ENCODE data around the gene NELFB. TPM values are rescaled to one million over a fixed set of nuclear protein-coding genes. Genes with fewer than 3 reads are reported as not detected.

NELFB gene
- total RNA-seq, 1 experiment from 2014 or later: 47.3 TPM

DNA sequence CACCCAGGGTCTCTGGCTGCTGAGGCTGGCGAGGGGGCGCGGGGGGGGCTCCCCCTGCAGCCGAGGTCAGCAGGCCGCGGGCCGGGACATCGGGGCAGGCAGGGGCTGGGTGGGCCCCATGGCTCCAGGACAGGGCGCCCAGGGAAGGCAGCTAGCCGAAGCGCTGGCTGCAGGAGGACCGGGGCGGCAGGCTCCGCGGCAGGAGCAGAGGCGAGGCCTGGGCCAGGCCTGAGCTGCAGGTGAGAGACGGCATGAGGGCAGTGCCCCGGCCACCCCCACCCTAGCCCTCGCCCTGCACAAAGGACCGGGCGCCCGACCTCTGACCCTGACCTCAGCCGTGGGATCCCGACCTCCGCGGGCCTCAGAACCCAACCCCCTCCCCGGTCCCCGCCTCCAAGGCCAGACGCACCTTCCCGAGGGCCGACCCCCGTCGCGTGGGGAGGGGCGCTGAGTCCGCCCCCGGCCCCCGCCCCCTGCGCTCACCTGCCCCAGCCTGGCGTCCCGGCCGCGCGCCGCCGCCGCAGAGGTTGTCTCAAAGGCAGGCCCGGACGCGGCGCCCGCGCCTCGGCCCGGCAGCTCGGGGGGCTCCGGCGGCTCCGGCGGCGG is 33.5 kb upstream of the NELFB start:
- in situ Hi-C loops (cut with HindIII; ENCODE audit: low pct_unique_long_range_greater_than_20kb, low sequenced_read_pairs): no loop called here
- no peak for DNase-seq (ENCODE audit: low read depth, low spot score)

DNA sequence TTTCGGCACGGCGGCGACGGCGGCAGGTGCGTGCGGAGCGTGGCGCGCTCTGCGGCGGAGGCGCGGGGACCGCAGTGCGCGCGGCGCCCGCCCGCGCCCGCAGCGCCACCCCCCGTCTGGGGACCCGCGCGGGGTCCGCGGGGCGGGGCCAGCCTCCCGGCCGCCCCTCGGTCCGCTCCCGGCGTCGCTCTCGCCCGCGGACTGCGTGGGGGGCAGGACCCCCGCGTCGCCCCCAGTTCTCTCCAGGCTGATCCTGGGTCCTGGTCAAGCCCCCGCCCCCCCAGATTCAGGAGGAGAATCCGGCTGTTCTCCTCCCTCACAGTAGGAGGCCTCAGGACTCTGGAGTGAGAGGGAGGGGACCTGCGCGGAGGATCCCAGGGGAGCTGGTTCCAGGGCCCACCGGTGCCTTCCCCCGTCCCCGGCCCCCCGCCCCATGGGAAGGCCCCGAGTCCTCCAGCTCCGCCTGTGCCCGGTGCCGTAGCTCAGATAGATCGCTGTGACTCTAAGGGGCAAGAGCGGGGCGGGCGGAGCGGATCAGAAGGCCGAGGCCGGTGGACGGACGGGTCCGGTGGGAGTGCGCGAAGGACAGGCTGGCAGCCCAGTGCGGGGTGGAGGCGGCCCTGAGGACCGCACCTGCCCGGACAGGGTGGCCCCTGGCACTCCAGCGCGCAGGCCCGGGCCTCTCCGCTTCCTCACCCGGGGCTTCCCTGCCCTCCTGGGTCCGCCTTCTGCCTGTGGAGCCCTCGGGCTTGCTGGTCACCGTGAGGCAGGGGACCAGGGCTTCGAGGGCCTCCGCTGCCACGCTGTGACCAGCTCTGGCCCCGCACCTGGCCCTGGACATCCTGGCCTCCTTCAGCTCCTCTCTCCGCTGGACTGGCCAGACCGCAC is 32.7 kb upstream of the NELFB start, which contains the start of gene RNF208:
Gene RNF208 (minus strand): TSS at position 51 of the 888 bp plus-strand sequence. CDS start 1,028 bp downstream, outside the sequence.
- no peak for DNase-seq (ENCODE audit: low read depth, low spot score)
- in situ Hi-C loops (cut with HindIII; ENCODE audit: low pct_unique_long_range_greater_than_20kb, low sequenced_read_pairs): no loop called here

DNA sequence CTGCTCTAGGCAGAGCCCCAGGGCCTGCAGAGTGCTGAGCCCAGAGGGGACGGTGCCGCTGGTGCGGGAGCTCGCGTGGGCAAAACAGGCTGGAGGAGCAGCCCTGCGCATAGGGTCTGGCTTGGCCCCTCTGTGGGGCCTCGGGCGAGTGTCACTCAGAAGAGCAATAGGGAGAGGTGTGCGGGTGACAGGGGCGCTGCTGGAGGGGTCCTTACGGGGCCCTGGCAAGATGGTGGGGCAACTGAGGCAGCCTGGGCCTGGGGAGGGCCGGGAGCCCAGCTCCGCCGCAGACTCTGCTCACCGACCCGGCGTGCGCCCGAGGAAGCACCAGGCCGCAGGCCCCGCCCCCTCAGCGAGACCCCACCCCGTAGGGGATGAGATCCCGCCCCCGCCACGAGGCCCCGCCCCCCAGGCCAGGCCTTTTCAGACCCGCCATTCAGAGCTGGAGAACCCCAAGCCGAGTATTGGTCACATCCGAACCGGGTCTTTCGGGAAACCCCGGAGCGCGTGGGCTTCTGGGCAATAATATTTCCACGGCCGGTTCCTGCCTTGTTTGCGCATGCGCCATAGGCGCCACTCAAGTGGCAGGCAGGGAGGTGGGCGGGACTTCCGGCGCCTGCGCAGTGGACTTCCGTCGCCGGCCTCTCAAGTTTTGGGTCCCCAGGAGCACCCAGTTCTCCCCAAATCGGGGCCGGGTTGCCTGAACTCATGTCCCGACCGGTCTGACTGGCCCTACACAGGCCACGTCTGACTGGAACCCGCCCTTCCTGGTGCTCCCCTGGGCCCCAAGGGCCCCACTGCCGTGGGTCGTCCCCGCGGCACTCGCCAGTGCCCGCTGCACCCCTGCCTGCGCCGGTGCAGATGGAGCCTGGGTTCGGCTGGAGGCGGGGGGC is 31.8 kb upstream of the NELFB start:
- peak; percentile 98 for DNase-seq (ENCODE audit: low read depth, low spot score)
- in situ Hi-C loops (cut with HindIII; ENCODE audit: low pct_unique_long_range_greater_than_20kb, low sequenced_read_pairs): no loop called here

DNA sequence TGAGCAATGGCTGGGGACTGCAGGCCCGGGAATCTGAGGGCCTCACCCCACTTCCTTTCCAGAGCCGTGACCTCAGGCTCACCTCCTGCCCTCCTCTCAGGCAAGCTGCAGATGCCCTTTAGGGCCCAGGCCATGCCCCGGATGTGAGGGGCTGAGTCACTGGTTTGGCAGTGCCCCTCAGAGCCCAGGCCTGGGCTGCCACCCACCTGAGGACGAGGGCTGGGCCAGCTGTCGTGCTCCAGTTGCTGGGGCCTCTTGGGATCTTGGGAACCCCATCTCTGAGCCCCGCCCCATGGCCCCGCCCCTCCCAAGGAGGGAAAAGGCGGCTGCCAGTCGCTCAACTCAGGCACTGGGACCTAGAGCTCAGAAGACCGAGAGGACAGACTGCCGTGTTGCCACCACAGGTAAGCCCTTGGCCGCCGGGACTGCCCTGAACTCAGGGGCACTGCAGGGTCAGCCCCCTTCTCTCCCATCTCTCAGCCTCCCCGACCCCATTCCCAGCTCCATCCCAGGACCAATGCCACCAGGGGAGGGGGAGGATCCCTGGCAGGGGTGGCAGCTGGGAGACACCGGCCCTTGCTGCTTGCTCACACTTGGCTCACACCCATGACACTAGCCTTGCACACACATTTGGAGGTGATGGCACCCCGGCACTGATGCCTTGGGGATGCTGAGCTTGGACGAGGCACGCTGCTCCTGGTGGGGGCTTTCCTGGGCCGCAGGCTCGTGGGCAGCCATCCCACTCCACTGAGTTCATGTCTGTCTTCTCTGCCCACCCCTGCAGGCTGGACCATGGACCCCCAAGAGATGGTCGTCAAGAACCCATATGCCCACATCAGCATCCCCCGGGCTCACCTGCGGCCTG is 30.1 kb upstream of the NELFB start, which contains the start of gene CYSRT1:
Gene CYSRT1 (plus strand): TSS at position 345 of the 865 bp plus-strand sequence. CDS start 448 bp downstream, at position 793.
- in situ Hi-C loops (cut with HindIII; ENCODE audit: low pct_unique_long_range_greater_than_20kb, low sequenced_read_pairs): no loop called here
- no peak for DNase-seq (ENCODE audit: low read depth, low spot score)

DNA sequence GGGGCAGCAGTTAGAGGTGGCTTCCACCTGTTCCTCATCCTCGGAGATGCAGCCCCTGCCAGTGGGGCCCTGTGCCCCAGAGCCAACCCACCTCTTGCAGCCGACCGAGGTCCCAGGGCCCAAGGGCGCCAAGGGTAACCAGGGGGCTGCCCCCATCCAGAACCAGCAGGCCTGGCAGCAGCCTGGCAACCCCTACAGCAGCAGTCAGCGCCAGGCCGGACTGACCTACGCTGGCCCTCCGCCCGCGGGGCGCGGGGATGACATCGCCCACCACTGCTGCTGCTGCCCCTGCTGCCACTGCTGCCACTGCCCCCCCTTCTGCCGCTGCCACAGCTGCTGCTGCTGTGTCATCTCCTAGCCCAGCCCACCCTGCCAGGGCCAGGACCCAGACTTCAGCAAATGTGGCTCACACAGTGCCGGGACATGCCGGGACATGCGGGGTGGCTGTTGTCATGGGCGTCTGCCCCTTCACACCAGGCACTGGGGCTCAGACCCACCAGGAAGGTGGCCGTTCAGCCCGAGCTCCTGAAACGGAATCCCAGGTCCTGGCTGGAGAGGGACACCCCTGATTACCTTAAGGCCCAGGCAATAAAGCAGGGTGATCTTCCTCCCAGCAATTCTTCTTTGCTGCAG is 29.3 kb upstream of the NELFB start:
- DNase-seq (ENCODE audit: low read depth, low spot score): no peak
- in situ Hi-C loops (cut with HindIII; ENCODE audit: low pct_unique_long_range_greater_than_20kb, low sequenced_read_pairs): no loop called here

DNA sequence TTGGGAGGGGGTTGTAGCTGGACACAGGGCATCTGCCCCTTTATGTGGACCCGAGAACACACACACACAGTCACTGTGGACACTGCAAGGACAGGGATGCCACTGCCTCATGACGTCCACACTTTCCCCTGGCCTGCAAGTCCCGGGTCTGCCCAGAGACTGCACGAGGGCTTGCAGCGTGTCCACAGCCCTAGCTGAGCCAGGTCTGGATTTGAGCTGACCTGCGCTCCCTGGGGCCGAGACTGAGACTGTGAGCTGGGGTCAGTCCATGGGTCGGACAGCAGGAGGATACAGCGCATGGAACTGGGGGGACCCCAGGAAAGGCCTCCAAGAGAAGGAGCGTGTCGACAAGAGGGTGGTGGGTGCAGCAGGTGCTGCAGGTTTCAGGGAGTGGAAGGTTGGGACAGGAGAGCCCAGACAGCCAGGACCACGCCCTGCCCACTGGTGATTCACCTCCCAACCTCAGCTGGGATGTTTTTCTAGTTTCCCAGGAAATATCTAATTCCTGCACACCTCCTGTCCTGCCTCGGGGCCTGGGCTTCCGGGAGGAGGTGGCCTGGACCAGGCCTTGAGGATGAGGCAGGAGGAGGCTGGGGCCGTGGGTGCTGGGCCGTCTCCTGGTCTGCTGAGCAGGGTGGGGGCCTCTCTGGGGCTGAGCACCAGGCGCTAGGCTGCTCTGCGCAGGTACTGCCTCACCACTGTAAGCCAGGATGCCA is 28.6 kb upstream of the NELFB start:
- in situ Hi-C loops (cut with HindIII; ENCODE audit: low pct_unique_long_range_greater_than_20kb, low sequenced_read_pairs): no loop called here
- no peak for DNase-seq (ENCODE audit: low read depth, low spot score)

DNA sequence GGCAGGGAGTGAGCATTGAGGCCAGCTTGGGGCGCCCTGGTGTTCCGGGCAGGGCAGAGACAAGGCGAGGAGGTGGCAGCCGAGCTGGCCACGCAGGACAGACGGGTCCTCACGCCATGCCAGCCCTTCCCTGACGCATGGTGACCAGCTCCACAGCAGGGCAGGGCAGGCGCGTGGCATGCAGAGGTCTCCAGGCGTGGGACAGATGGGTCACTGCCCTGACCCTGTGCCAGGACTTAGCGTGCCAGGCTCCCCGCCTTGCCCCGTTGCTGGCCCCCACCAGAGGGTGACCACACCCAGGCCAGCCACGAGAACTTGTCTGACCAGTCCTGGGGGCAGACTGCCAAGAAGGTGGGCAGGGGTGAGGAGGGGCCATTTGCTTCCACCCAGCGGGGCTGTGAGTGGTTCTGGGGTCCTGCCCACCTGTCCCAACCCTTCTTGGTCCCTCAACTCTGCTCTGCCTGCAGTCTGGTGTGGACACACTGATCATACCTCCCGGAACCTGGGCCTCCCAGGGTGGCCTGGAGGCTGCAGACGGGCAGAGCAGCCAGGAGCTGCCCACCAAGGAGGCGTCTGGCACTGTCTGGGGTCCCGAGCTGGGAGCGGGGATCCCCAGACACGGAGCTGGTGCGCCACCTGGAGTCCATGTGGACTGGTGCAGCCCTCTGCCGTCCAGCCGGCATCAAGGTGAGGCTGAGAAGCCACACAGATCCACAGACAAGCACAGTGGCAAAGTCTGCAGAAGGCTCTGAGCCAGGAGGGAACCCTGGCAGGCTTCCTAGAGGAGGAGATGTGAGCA is 27.9 kb upstream of the NELFB start, which contains the start of gene RNF224:
Gene RNF224 (plus strand): TSS at position 449 of the 799 bp plus-strand sequence. CDS start 834 bp downstream, outside the sequence.
- peak; percentile 78 for DNase-seq (ENCODE audit: low read depth, low spot score)
- in situ Hi-C loops (cut with HindIII; ENCODE audit: low pct_unique_long_range_greater_than_20kb, low sequenced_read_pairs): no loop called here

DNA sequence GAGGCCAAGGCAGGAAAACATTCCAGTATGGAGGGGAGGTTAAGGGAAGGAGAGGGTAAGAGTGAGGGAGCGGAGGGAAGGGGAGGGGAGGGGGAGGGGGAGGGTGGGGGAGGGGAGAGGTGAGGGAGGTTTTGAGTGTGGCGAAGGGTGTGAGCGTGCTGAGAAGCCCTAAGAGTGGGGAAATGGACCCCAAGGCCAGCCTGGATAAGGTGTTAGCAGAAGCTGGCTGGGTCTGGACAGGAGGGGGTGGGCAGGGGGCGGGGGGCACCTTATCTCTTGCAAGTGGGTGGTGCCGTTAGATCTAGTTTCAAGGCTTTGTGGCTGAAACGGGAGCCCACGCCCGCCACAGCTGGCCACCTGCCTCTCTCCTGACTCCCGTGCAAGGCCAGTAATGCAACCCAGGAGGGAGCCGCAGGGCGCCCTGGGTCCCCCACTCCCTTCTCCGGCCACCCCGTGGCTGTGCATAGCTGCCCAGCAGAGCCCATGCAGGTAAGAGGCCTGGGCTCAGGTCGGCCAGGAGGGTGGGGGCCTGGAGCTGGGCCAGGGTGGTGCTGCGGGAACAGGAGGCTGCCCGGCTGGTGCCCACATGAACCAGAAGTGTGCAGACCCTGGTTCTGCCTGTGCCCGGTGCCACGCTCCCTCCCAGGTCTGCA is 27.1 kb upstream of the NELFB start:
- no peak for DNase-seq (ENCODE audit: low read depth, low spot score)

DNA sequence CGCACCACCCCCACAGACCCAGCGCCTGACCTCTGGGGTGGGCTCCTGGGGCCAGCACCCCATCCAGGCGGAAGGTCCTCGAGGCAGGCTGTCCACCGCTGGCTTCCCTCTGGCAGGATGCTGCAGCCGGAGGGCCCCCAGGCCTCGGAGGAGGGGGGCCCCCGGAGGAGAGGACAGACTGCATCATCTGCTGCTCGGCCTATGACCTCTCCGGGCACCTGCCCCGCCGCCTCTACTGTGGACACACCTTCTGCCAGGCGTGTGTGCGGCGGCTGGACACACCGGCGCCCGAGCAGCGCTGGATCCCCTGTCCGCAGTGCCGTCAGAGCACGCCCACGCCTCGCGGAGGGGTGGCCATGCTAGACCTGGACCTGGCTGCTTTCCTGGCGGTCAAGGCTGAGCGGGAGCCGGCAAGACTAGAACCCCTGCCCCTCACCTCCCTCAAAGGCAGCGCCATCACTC is 26.6 kb upstream of the NELFB start:
- no peak for DNase-seq (ENCODE audit: low read depth, low spot score)
- in situ Hi-C loops (cut with HindIII; ENCODE audit: low pct_unique_long_range_greater_than_20kb, low sequenced_read_pairs): no loop called here

More for the DNA sequence above, 27.1 kb upstream of the NELFB start:
- in situ Hi-C loops (cut with HindIII; ENCODE audit: low pct_unique_long_range_greater_than_20kb, low sequenced_read_pairs): no loop called here

DNA sequence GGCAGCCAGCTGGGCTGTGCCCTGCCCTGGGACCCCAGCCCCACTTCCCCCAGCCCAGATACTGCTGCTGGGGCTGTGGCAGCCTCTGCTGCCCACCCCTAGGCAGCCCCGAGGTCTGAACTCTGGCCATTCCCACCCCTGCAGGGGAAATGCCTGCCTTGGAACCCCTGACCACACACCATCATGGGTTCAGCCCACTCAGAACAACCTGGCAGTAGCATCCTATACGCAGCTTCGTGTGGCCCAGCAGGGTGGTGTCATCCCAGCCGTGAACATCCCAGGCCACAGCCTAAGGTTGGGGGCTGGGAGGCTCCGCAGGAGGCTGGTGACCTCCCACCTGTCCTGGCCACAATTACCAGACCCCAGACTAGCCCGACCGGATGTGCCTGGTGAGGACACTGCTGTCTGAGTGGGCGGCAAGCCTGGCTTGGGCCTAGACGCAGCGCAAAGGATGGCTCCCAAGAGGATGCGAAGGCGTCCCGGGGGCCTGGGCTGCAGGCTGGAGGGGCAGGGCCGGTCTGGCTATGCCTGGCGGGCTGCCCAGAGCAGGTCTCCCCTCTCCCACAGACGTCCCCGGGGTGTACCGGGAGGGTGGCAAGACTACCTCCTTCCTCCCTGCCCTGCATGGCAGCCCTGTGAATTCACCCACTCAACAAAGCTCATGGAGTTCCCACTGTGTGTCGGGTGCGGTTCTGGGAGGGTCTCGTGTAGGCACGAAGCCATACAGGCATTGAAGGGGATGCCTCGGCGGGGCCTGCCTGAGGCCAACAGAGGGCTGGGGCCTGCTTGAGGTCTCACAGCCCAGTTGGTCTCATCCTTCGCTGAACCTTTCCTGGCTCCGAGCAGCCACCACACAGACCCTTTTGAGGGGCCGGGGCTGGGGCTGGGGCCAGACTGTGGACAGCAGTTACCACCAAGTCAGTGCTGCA is 25.9 kb upstream of the NELFB start:
- in situ Hi-C loops (cut with HindIII; ENCODE audit: low pct_unique_long_range_greater_than_20kb, low sequenced_read_pairs): no loop called here
- DNase-seq (ENCODE audit: low read depth, low spot score): no peak

DNA sequence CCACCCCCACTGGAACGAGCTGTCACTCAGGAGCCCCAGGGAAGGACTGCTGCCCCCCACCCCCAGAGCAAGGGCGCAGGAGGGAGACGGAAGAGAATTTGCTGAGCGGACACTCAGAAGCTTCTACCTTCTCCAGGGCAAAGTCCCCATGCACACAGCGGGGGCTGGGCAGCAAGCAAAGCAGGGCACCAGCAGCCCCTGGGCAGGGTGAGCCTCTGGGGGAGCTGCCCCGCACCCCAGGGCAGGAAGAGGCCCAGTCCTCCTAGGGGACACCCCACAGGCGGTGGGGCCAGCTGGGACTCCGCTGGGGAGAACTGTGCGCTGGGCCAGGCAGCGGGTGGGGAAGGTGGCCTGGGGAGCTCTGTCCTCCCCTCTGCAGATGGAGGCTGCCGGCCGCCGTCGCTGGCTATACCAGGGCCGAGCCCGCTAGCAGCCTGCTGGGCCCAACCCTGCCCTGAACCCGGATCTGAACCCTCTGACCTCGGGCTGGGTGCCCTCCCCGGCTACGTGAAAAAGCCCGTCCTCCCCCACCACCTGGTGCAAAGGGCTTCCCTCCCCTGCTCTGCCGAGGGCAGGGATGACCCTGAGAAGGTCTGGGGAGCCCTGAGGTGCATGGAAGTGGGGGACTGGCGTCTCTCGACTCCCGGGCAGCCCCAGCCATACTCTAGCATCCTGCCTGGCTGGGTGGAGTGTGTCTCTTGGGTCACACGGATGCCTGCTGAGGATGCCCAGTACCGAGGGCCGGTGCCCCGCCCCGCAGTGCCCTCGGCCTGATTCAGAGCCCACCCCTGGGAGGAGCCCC is 25.0 kb upstream of the NELFB start:
- DNase-seq (ENCODE audit: low read depth, low spot score): peak; percentile 40
- in situ Hi-C loops (cut with HindIII; ENCODE audit: low pct_unique_long_range_greater_than_20kb, low sequenced_read_pairs): no loop called here

DNA sequence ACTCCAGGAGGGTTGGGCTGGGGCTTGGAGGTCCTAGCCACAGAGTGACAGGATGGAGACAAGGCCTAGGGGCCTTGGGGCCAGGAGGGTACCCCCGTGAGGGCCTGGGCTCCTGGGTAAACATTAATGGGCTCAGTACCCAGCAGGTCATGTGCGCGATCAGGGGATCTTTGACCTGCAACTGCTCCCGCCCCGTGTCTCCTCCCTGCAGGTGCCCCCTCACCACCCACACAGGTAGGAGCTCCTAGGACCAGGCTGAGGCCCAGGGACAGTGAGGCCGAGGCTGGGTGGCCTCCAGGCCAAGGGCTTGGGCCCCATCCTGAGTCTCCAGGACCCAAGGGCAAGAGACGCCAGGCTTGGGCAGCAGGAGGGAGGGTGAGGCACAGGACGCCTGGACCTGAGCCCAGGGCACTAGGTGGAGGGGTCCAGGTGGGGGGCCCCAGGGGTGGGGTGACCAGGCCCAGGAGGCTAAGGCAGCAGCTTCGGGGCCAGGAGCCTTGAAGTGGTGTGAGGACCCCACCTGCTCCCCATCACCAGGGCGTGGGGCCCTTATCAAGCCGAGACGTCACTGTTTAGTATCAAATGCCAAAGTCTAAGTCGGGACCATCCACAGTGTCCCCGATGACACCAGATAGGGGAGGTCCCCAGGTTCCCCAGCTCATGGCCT is 24.3 kb upstream of the NELFB start, which contains the start of gene SLC34A3:
Gene SLC34A3 (plus strand): TSS at position 197 of the 667 bp plus-strand sequence. CDS start 802 bp downstream, outside the sequence.
- no peak for DNase-seq (ENCODE audit: low read depth, low spot score)
- in situ Hi-C loops (cut with HindIII; ENCODE audit: low pct_unique_long_range_greater_than_20kb, low sequenced_read_pairs): no loop called here

Measured in SK-MEL-5 (cell line).